Kasumi-1 (cell line): ENCODE measurements around the gene CD83.
A peak's percentile ranks its signal among the peaks of the same experiment; 100 is the strongest.

ENCODE experiments used
- DNase-seq, 2 experiments: peaks; one replicate each; lab custom pipeline; 2025; lab: John Stamatoyannopoulos, UW

The CD83 gene

GRCh38 chr6:14091339-14091978 lies 26.1 kb upstream of the CD83 start:
- no peak for DNase-seq

GRCh38 chr6:14092316-14092715 lies 25.3 kb upstream of the CD83 start:
- no peak for DNase-seq

- DNase-seq, result no peak
Measured at GRCh38 chr6:14092838-14093789, 24.5 kb upstream of the CD83 start.

GRCh38 chr6:14094721-14095120 lies 22.9 kb upstream of the CD83 start:
- no peak for DNase-seq

GRCh38 chr6:14095437-14095836 lies 22.1 kb upstream of the CD83 start:
- no peak for DNase-seq

GRCh38 chr6:14100138-14100537 lies 17.4 kb upstream of the CD83 start:
- DNase-seq, result peak in 1 of 2 experiments; percentile 6

GRCh38 chr6:14100966-14101365 lies 16.6 kb upstream of the CD83 start:
- no peak for DNase-seq

- DNase-seq, result no peak
Measured at GRCh38 chr6:14102383-14102782, 15.2 kb upstream of the CD83 start.

- no peak for DNase-seq
Measured at GRCh38 chr6:14105547-14105946, 12.0 kb upstream of the CD83 start.

GRCh38 chr6:14107000-14107399 lies 10.6 kb upstream of the CD83 start:
- no peak for DNase-seq

- no peak for DNase-seq
Measured at GRCh38 chr6:14107711-14108494, 9.7 kb upstream of the CD83 start.

GRCh38 chr6:14108571-14109410 lies 8.8 kb upstream of the CD83 start:
- peak; percentile 90 to 93 for DNase-seq

- no peak for DNase-seq
Measured at GRCh38 chr6:14109411-14109826, 8.2 kb upstream of the CD83 start.

- no peak for DNase-seq
Measured at GRCh38 chr6:14110001-14110818, 7.4 kb upstream of the CD83 start.

- no peak for DNase-seq
Measured at GRCh38 chr6:14113976-14114375, 3.6 kb upstream of the CD83 start.

GRCh38 chr6:14118091-14118439 lies 493 bp downstream of the CD83 start:
- no peak for DNase-seq

GRCh38 chr6:14118446-14118845 lies 874 bp downstream of the CD83 start:
- DNase-seq, result no peak

GRCh38 chr6:14119784-14120183 lies 2.2 kb downstream of the CD83 start:
- DNase-seq, result no peak

GRCh38 chr6:14120546-14120945 lies 3.0 kb downstream of the CD83 start:
- DNase-seq, result no peak

GRCh38 chr6:14121936-14122344 lies 4.4 kb downstream of the CD83 start:
- peak; percentile 83 for DNase-seq
